ENCODE data around the gene DYNC2I2.

Gene DYNC2I2

DNA sequence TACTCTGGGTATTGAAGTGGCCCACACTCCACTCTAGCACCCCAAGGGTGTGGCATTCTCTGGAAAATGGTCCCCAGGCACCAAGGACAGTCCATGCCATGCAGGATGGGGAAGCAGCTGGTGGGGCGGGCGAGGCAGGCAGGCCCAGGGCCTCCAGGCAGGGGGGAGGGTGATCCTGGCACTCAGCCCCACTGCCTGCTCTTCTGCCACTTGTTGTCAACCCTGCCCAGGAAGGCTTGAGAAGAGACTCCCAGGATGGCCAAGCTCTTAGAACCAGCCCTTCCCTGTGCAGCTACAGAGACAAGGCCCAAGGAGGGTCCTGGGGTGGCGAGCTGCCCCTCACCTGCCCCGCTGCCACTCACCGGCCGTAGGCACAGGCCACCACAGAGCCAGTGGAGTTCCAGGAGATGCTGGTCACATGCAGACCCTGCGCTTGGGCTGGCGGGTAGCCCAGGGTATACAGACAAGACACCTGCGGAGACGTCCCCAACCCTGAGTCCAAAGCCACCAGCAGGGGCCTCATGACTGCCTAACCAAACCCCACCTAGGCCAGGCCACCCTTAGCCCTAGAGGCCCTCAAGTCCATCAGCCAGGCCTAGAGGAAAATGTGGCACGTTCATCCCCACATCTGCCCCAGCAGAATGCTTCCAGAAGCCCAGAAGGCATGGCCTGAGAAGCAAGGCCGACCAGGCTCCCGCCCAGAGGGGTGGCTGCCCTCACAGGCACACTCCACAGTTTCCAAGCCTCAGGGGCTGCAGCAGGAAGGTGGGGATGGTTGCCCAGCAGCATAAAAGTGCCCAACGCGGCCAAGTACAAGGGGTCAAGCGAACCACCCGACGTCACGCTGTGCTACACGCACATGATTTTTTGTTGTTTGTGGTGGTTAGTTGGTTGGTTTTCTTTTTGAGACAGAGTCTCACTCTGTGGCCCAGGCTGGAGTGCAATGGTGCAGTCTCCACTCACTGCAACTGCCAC lies 19.8 kb downstream of the DYNC2I2 start:
- in situ Hi-C loops (cut with HindIII; ENCODE audit: low sequenced_read_pairs): no loop called here

GRCh38 chr9:128636024-128636390 lies 20.6 kb downstream of the DYNC2I2 start:
- in situ Hi-C loops (cut with HindIII; ENCODE audit: low sequenced_read_pairs): no loop called here

- in situ Hi-C loops (cut with HindIII; ENCODE audit: low sequenced_read_pairs): no loop called here
Observed at GRCh38 chr9:128635266-128636023, 21.2 kb downstream of the DYNC2I2 start.

DNA sequence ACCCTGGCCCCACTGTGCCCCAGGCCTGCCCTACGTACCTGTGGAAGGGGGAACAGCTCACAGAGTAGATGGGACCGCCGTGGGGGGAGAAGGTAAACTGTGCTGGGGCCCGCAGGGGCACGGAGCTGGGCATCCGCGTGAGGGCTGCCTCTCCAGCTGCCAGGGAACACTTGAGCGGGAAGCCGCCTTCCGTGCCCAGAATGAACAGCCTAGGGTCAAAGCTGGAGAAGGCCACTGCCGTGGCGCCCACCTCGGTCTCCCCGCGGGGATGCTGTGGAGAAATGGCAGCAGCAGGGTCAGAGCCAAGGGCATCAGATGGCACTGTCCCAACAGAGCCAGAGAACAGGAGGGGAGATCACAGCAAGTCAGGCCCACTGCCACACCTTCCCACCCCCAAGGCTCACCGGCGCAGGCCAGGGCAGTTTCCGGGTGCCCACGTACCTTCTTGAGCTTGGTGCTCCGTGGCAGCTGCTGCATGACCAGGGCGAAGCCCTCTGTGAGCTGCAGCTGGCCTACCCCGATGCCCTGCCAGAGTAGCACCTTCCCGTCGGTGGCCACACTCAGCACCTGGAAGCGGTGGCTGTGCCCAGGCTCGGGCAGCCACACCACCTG lies 21.9 kb downstream of the DYNC2I2 start:
- in situ Hi-C loops (cut with HindIII; ENCODE audit: low sequenced_read_pairs): no loop called here

GRCh38 chr9:128634111-128634510 lies 22.5 kb downstream of the DYNC2I2 start:
- in situ Hi-C loops (cut with HindIII; ENCODE audit: low sequenced_read_pairs): no loop called here

DNA sequence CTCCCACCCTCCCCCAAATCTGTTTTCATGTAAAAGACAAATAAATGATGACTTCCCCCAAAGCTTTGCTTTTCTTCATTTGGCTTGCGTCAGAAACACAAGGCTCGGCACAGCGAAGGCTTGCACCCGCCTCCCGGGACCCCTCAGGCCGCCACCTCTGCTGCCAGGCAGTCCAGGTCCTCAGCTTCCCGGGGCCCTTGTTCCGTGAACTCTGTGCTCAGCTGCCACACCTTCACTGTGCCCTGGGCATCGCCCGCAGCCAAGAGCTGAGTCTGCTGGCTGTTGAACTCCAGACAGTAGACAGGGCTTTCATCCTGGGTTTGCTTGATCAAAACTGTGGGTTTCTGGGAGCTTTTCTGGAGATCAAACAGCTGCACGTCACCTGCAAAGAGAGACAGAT lies 23.0 kb downstream of the DYNC2I2 start:
- in situ Hi-C loops (cut with HindIII; ENCODE audit: low sequenced_read_pairs): no loop called here

- in situ Hi-C loops (cut with HindIII; ENCODE audit: low sequenced_read_pairs): no loop called here
Observed at GRCh38 chr9:128633057-128633456, 23.6 kb downstream of the DYNC2I2 start.

DNA sequence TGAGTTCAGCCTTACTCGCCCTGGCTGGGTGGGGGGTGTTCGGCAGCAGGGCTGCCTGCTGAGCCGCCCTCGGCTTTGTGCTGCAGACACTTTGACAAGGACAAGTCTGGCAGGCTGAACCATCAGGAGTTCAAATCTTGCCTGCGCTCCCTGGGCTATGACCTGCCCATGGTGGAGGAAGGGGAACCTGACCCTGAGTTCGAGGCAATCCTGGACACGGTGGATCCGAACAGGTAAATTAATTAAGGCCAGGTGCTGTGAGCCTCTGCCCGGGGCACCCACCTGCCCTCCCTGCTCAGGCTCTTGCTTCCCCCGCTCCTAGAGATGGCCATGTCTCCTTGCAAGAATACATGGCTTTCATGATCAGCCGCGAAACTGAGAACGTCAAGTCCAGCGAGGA lies 24.2 kb downstream of the DYNC2I2 start:
- in situ Hi-C loops (cut with HindIII; ENCODE audit: low sequenced_read_pairs): no loop called here

DNA sequence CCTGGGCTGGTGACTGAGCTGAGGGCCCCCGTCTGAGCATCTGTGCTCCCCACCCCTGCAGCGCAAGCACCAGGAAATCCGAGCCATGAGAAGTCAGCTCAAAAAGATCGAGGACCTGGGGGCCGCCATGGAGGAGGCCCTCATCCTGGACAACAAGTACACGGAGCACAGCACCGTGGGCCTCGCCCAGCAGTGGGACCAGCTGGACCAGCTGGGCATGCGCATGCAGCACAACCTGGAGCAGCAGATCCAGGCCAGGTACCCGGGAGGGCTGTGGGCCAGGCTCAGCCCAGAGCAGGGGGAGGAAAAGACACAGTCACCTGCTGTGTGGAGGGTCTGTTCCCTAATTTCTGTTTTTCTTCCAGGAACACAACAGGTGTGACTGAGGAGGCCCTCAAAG lies 24.6 kb downstream of the DYNC2I2 start:
- in situ Hi-C loops (cut with HindIII; ENCODE audit: low sequenced_read_pairs): no loop called here

DNA sequence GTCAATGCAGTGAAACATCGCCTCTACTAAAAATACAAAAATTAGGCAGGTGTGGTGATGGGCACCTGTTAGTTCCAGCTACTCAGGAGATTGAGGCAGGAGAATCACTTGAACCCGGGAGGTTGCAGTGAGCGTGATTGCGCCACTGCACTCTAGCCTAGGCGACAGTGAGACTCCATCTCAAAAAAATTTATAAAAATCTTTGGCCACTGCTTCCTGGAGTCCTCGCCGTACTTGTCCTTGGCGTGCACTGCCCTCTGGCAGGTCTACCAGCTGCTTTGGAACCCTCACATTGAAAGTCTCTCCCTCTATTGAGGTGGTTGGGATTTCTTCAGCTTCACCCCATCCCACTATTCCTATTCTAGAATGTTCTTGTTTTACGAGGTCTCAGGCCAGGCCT lies 25.0 kb downstream of the DYNC2I2 start:
- in situ Hi-C loops (cut with HindIII; ENCODE audit: low sequenced_read_pairs): no loop called here

DNA sequence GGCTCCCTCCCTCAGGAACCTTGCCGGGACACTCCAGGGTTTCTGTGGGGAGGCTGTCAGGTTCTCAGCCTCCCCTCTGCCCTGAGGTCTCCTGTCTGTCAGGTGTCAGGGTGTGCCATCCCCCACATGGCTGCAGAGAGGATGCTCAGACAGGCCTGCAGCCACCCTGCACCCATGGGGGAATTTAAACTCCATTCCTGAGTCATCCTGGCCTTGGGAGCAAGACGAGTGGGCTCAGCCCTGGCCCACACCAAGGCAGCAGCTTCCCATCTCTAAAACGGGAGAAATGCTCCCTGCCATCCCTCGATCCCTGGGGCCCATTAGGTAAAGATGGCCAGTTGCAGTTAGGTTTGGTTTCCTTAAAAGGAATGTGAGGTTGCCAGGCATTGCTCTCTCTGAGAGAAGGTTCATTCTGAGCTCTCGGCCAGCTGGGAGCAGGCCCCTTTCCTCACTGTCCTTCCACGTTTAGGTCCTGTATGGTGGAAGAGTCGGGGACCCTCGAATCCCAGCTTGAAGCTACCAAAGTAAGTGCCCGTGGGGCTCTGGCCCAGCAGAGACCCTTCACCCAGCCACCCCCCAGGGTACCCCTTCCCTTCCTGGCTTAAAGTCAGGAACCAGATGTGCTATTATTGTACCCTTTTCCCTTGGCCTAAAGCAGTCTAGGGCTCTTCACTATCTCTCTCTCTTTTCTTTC lies 26.6 kb downstream of the DYNC2I2 start:
- in situ Hi-C loops (cut with HindIII; ENCODE audit: low sequenced_read_pairs): loop anchor here (5.0 kb wide), 1 partner anchor 62 kb away; no protein-coding TSS in a partner anchor

- in situ Hi-C loops (cut with HindIII; ENCODE audit: low sequenced_read_pairs): loop anchor here (5.0 kb wide), 1 partner anchor 63 kb away; no protein-coding TSS in a partner anchor
Observed at GRCh38 chr9:128629136-128629535, 27.5 kb downstream of the DYNC2I2 start.

DNA sequence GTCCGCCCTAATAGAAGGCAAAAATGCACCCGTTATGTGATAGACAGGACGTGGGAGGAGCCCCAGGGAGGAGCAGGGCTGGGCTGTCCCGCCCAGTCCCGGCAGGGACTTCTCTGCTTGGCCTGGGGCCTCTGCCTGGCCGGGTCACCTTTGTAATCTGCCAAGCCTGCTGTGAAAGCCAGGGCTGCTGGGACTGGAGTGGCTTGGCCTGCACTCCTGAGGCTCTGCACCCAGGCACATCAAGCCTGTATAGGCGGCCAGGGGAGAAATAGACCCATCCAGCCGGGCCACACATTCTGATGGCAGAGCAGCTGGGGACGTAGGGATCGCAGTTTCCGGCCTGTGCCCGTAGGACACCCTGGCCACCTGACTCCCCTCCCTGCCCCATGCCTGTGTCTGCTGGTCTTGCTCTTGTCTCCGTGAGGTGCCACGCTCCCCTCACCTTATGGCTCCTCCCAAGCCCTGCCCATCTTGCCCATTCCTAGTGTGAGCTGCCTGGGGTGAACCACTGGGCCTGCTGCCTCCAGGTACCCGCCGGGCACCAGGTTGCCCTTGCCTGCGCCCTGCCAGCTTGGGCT lies 28.1 kb downstream of the DYNC2I2 start:
- in situ Hi-C loops (cut with HindIII; ENCODE audit: low sequenced_read_pairs): loop anchor here (5.0 kb wide), 1 partner anchor 64 kb away; no protein-coding TSS in a partner anchor

- in situ Hi-C loops (cut with HindIII; ENCODE audit: low sequenced_read_pairs): loop anchor here (5.0 kb wide), 1 partner anchor 64 kb away; no protein-coding TSS in a partner anchor
Observed at GRCh38 chr9:128627906-128628305, 28.7 kb downstream of the DYNC2I2 start.

DNA sequence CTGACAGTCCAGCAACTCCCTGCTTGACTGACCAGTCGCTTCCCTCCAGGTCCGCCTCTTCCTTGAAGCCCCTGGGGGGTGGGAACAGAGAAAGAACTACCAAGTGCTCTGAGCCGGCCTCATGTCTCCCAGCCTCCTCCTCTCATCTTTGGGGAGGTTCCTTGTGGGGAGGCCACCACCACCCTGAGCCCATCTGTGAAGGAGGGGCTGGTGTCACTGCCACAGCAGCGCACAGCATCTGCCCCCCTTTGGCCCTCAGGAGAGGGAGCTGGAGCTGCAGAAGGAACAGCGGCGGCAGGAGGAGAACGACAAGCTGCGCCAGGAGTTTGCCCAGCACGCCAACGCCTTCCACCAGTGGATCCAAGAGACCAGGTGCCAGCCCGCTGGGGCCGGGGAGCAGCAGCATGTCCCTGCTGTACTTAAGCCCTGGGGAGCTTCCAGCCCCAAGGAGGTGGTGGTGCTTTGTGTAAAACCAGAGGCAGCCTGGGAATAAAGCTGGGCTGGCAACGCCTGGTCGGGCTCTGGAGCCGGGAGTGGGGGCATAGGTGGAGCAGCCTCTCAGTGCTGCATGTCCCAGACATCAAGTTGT lies 29.4 kb downstream of the DYNC2I2 start:
- in situ Hi-C loops (cut with HindIII; ENCODE audit: low sequenced_read_pairs): loop anchor here (5.0 kb wide), 1 partner anchor 65 kb away; no protein-coding TSS in a partner anchor

DNA sequence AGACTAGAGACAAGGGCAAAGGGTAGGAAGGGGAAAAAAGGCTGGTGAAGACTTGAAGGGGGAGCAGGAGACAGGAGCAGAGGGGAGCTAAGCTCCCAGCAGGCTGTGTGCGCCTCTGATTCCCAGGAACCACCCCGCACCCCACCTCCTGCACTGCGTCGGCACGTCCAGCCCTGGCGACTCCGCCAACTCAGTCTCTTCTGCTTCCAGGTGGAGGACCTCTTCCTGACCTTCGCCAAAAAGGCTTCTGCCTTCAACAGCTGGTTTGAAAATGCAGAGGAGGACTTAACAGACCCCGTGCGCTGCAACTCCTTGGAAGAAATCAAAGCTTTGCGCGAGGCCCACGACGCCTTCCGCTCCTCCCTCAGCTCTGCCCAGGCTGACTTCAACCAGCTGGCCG lies 30.5 kb downstream of the DYNC2I2 start:
- in situ Hi-C loops (cut with HindIII; ENCODE audit: low sequenced_read_pairs): loop anchor here (5.0 kb wide), 1 partner anchor 66 kb away; no protein-coding TSS in a partner anchor

- in situ Hi-C loops (cut with HindIII; ENCODE audit: low sequenced_read_pairs): loop anchor here (5.0 kb wide), 1 partner anchor 67 kb away; no protein-coding TSS in a partner anchor
Observed at GRCh38 chr9:128625391-128626146, 31.1 kb downstream of the DYNC2I2 start.

- in situ Hi-C loops (cut with HindIII; ENCODE audit: low sequenced_read_pairs): no loop called here
Observed at GRCh38 chr9:128624566-128624965, 32.1 kb downstream of the DYNC2I2 start.
